ENCODE data around the gene MSMB. TPM values are rescaled to one million over a fixed set of nuclear protein-coding genes. Genes with fewer than 3 reads are reported as not detected.

The MSMB gene
- total RNA-seq, 1 donor from 2014 or later = not detected

Other genes starting within 250 kb of the MSMB start
- gene AGAP4, start 198.8 kb downstream of the MSMB start, total RNA-seq = 2.2 TPM
- 19.3 TPM for gene TIMM23, start 73.8 kb downstream of the MSMB start, total RNA-seq
- 53.9 TPM for gene NCOA4, start 15.6 kb downstream of the MSMB start, total RNA-seq
- gene ANTXRL, start 240.7 kb upstream of the MSMB start, total RNA-seq = not detected

Data from ascending aorta (tissue), 1 donor.